A673 (cell line): ENCODE data around the gene PTPN1. TPM values are rescaled to one million over a fixed set of nuclear protein-coding genes. Genes with fewer than 3 reads are reported as not detected.

ENCODE experiments used
- BruUV-seq: library from RNA; stranded (reverse); fragments of 400-500 nt; replicated peaks from 2 replicates; lab custom pipeline; 2021; lab: Mats Ljungman, UMichigan
- CTCF ChIA-PET: fragments of 300-600 bp; sonication (Branson Sonifier 250); formaldehyde crosslinking; loops from one replicate; lab custom pipeline; 2022; ENCODE audit warnings: antibody characterized with exemption; lab: Charles Lee
- POLR2A ChIA-PET: fragments of 300-600 bp; sonication (Branson Sonifier 250); formaldehyde crosslinking; loops from one replicate; lab custom pipeline; 2022; ENCODE audit warnings: antibody characterized with exemption; ENCODE audit not compliant: low non-redundant PET; lab: Charles Lee
- DNase-seq: peaks from one replicate; pipeline ENCODE4 v3.0.0-alpha.2; 2015; ENCODE audit warnings: low spot score
- H3K27ac ChIP-seq: fragments of 200-600 bp; sonication (generic); 2 replicates; pipeline ENCODE4 v1.5.1; 2016; ENCODE audit warnings: mixed run types, low read depth, mild to moderate bottlenecking, mixed read lengths, antibody characterized with exemption, low read length; ENCODE audit not compliant: poor library complexity, severe bottlenecking
- H3K27me3 ChIP-seq: fragments of 200-600 bp; sonication (generic); replicated peaks from 2 replicates; pipeline ENCODE4 v1.6.1; 2017; ENCODE audit warnings: mixed run types, low read depth, mild to moderate bottlenecking, mixed read lengths, antibody characterized with exemption, low read length; ENCODE audit not compliant: insufficient read depth, poor library complexity
- H3K36me3 ChIP-seq: fragments of 200-600 bp; sonication (generic); 2 replicates; pipeline ENCODE4 v1.6.1; 2016; ENCODE audit warnings: mixed run types, mild to moderate bottlenecking, mixed read lengths, antibody characterized with exemption, low read length; ENCODE audit not compliant: insufficient read depth, poor library complexity, severe bottlenecking
- H3K4me1 ChIP-seq: fragments of 200-600 bp; sonication (generic); 2 replicates; pipeline ENCODE4 v1.6.1; 2017; ENCODE audit warnings: mixed run types, mild to moderate bottlenecking, mixed read lengths, antibody characterized with exemption, low read length; ENCODE audit not compliant: insufficient read depth, poor library complexity, severe bottlenecking
- H3K4me3 ChIP-seq: fragments of 200-600 bp; sonication (generic); 2 replicates; pipeline ENCODE4 v1.5.1; 2016; ENCODE audit warnings: low read depth, mixed run types, mild to moderate bottlenecking, mixed read lengths, low read length; ENCODE audit not compliant: poor library complexity, severe bottlenecking
- H3K9me3 ChIP-seq: fragments of 200-600 bp; sonication (generic); 2 replicates; pipeline ENCODE4 v1.6.1; 2016; ENCODE audit warnings: mixed run types, low read depth, mild to moderate bottlenecking, mixed read lengths, antibody characterized with exemption, low read length; ENCODE audit not compliant: poor library complexity, severe bottlenecking
- EZH2 ChIP-seq: fragments of 200-600 bp; sonication (generic); IDR thresholded peaks from 2 replicates; pipeline ENCODE4 v1.6.1; 2017; ENCODE audit warnings: borderline replicate concordance, low read depth, mild to moderate bottlenecking, mixed read lengths, antibody characterized with exemption, low read length; ENCODE audit not compliant: poor library complexity, severe bottlenecking
- intact Hi-C: fragments of 100-400 bp; cut with micrococcal nuclease; formaldehyde crosslinking; loops from one replicate; pipeline ENCODE4 v1.10.0; 2022; ENCODE audit not compliant: unreplicated experiment
- total RNA-seq: library from RNA; stranded (reverse); gene quantifications from 2 replicates; pipeline ENCODE4 v1.2.3, GENCODE V29; 2021
- TF ChIP-seq, protein P1 (sequence below): fragments of 300-800, 200-600 bp; sonication (generic); conservative IDR thresholded peaks from 2 replicates; pipeline ENCODE4 v1.5.1; 2017; ENCODE audit warnings: low read depth, mild to moderate bottlenecking, antibody characterized with exemption, low read length, moderate library complexity, mixed read lengths

PTPN1 gene
- total RNA-seq, 1 experiment from 2014 or later, result 47.4 TPM

- Histone ChIP-seq H3K4me1 (no peaks in the 10 kb centered on the region), H3K9me3 (no peaks in the 10 kb centered on the region), H3K27me3 (no peaks in the 10 kb centered on the region), H3K4me3 (no peak overlapping the region), H3K36me3 (no peaks in the 10 kb centered on the region), H3K27ac (no peak overlapping the region)
- intact Hi-C loops, result no loop called here
- DNase-seq, result no peak
- TF ChIP-seq EZH2, result no peak
- POLR2A ChIA-PET, result no interaction called here
- CTCF ChIA-PET, result no interaction called here
- BruUV-seq, result no TSS peak
These were observed 95.0 kb downstream of the PTPN1 start for GRCh38 chr20:50605136-50605535.

DNA sequence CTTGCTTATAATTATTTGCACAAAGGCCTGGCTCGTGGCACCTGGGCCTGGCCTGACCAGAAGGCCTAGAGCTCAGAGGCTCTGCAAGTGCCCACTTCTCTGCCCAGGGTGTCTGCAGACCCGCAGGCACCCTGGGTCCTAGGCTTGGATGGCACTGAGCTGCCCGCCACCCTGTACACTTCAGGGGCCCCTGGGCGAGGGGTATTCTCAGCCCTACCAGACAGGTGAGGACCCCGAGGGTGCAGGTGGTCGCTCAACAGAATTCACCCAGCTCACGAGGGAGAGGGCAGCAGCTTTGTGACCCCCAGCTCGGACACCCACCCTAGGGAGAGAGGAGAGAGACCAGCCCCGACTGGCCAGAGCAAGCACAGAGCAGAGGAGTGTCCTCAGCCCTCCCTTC lies 97.3 kb downstream of the PTPN1 start:
- POLR2A ChIA-PET, result no interaction called here
- CTCF ChIA-PET, result no interaction called here
- TF ChIP-seq, protein P1, sequence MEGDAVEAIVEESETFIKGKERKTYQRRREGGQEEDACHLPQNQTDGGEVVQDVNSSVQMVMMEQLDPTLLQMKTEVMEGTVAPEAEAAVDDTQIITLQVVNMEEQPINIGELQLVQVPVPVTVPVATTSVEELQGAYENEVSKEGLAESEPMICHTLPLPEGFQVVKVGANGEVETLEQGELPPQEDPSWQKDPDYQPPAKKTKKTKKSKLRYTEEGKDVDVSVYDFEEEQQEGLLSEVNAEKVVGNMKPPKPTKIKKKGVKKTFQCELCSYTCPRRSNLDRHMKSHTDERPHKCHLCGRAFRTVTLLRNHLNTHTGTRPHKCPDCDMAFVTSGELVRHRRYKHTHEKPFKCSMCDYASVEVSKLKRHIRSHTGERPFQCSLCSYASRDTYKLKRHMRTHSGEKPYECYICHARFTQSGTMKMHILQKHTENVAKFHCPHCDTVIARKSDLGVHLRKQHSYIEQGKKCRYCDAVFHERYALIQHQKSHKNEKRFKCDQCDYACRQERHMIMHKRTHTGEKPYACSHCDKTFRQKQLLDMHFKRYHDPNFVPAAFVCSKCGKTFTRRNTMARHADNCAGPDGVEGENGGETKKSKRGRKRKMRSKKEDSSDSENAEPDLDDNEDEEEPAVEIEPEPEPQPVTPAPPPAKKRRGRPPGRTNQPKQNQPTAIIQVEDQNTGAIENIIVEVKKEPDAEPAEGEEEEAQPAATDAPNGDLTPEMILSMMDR, result no peak
- TF ChIP-seq EZH2, result no peak
- DNase-seq, result no peak
- no peak overlapping the region for H3K4me3 ChIP-seq
- no peaks in the 10 kb centered on the region for H3K27me3 ChIP-seq
- intact Hi-C loops, result no loop called here
- H3K9me3 ChIP-seq, result no peaks in the 10 kb centered on the region
- BruUV-seq, result no TSS peak
- no peaks in the 10 kb centered on the region for H3K4me1 ChIP-seq
- H3K36me3 ChIP-seq, result no peaks in the 10 kb centered on the region
- H3K27ac ChIP-seq, result no peak overlapping the region

GRCh38 chr20:50607850-50608749 lies 97.9 kb downstream of the PTPN1 start:
- no TSS peak for BruUV-seq
- Histone ChIP-seq H3K27ac (no peak overlapping the region), H3K36me3 (no peaks in the 10 kb centered on the region), H3K4me1 (no peaks in the 10 kb centered on the region), H3K9me3 (no peaks in the 10 kb centered on the region), H3K27me3 (no peaks in the 10 kb centered on the region), H3K4me3 (no peak overlapping the region)
- TF ChIP-seq, protein P1, result no peak
- no peak for TF ChIP-seq EZH2
- intact Hi-C loops, result no loop called here
- DNase-seq, result no peak
- CTCF ChIA-PET, result no interaction called here
- POLR2A ChIA-PET, result no interaction called here

DNA sequence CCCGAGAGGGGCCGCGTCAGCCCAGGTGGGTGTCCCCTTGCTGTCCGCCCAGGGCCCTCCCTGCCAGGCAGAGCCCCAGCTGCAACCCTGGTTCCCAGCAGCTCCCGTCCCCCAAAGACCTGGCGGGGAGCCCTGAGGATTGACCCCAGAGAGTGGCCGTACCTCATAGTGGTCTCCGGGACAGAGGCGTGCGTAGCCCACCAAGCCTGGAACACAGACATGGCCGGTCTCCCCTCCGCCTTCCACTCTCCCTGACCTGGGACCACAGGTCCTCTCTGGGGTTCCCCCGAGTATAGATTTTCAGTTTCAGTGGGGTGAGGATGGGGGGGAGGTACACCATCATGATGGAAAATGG lies 98.5 kb downstream of the PTPN1 start:
- H3K4me3 ChIP-seq, result no peak overlapping the region
- no peaks in the 10 kb centered on the region for H3K27me3 ChIP-seq
- POLR2A ChIA-PET, result no interaction called here
- TF ChIP-seq, protein P1, result no peak
- TF ChIP-seq EZH2, result no peak
- no peak for DNase-seq
- H3K27ac ChIP-seq, result no peak overlapping the region
- BruUV-seq, result no TSS peak
- no peaks in the 10 kb centered on the region for H3K4me1 ChIP-seq
- CTCF ChIA-PET, result no interaction called here
- H3K9me3 ChIP-seq, result no peaks in the 10 kb centered on the region
- intact Hi-C loops, result no loop called here
- H3K36me3 ChIP-seq, result no peaks in the 10 kb centered on the region
